B cell (primary cell): Measurements from ENCODE around the gene CHN1. TPM values are rescaled to one million over a fixed set of nuclear protein-coding genes. Genes with fewer than 3 reads are reported as not detected.

Experiments
- ATAC-seq: fragments of 200-7000 bp; cut with Tn5 transposase; one replicate; pipeline ENCODE4 v1.10.0; 2021; ENCODE audit warnings: low read depth, mild to moderate bottlenecking, moderate number of reproducible peaks, moderate library complexity
- CTCF ChIA-PET: fragments of 350-600 bp; sonication (Branson Sonifier 250); formaldehyde crosslinking; loops from one replicate; lab custom pipeline; 2021; ENCODE audit warnings: antibody characterized with exemption, inconsistent platforms; lab: Charles Lee
- POLR2A ChIA-PET: fragments of 350-600 bp; sonication (Branson Sonifier 250); formaldehyde crosslinking; loops from one replicate; lab custom pipeline; 2021; ENCODE audit warnings: antibody characterized with exemption; lab: Charles Lee
- DNase-seq: peaks from one replicate; pipeline ENCODE4 v3.0.0; 2013
- H2AFZ ChIP-seq: 2 replicates; pipeline ENCODE4 v1.6.1; 2012; ENCODE audit warnings: mild to moderate bottlenecking, low read depth, low read length; ENCODE audit not compliant: insufficient read depth, poor library complexity, severe bottlenecking
- H3K27ac ChIP-seq, 2 donors: 1 replicate in 1 of 2; 2 replicates in 1 of 2; pipeline ENCODE4 v1.5.1; 2012 to 2013; ENCODE audit warnings: low read length in 2 of 2, mild to moderate bottlenecking in 2 of 2, moderate library complexity in 1 of 2
- H3K27me3 ChIP-seq, 4 experiments: fragments of 200-600 bp in 1 of 4; sonication (generic) in 1 of 4; replicated peaks in 1 of 4; 1 replicate in 2 of 4; 2 replicates in 2 of 4; pipeline versions ENCODE4 v1.6.1 to v1.7.0; 2013 to 2016; ENCODE audit warnings: low read length in 3 of 4, mild to moderate bottlenecking in 2 of 4, mixed read lengths in 1 of 4, moderate library complexity in 1 of 4; ENCODE audit not compliant: insufficient read depth in 4 of 4, control insufficient read depth in 3 of 4; ENCODE audit errors: control extremely low read depth in 1 of 4
- H3K36me3 ChIP-seq, 2 experiments: replicated peaks in 1 of 2; 1 replicate in 1 of 2; 2 replicates in 1 of 2; pipeline versions ENCODE4 v1.6.1 to v1.7.1; 2013; ENCODE audit warnings: low read length in 1 of 2; ENCODE audit not compliant: insufficient read depth in 2 of 2, control insufficient read depth in 1 of 2; ENCODE audit errors: control extremely low read depth in 1 of 2, extremely low read depth in 1 of 2
- H3K4me1 ChIP-seq, 2 donors: fragments of 200-600 bp in 1 of 2; sonication (generic) in 1 of 2; 1 replicate in 1 of 2; 2 replicates in 1 of 2; pipeline versions ENCODE4 v1.5.1 to v1.6.1; 2013 to 2017; ENCODE audit warnings: low read length in 2 of 2; ENCODE audit not compliant: control insufficient read depth in 2 of 2, insufficient read depth in 2 of 2
- H3K4me2 ChIP-seq: replicated peaks from 2 replicates; pipeline ENCODE3; 2012; ENCODE audit warnings: mild to moderate bottlenecking, low read depth, low read length; ENCODE audit not compliant: poor library complexity, severe bottlenecking
- H3K4me3 ChIP-seq, 5 experiments: fragments of 200-600 bp in 1 of 5; sonication (generic) in 1 of 5; 1 replicate in 3 of 5; 2 replicates in 2 of 5; pipeline versions ENCODE4 v1.5.1 to v1.7.0; 2011 to 2016; ENCODE audit warnings: low read length in 4 of 5, mild to moderate bottlenecking in 4 of 5, low read depth in 2 of 5, control low read depth in 1 of 5, moderate library complexity in 1 of 5; ENCODE audit not compliant: insufficient read depth in 1 of 5; ENCODE audit errors: control extremely low read depth in 1 of 5, extremely low read depth in 1 of 5
- H3K79me2 ChIP-seq: fragments of 200-600 bp; sonication (generic); one replicate; pipeline ENCODE4 v1.6.0; 2016; ENCODE audit warnings: low read length; ENCODE audit not compliant: control insufficient read depth, insufficient read depth
- H3K9ac ChIP-seq: fragments of 200-600 bp; sonication (generic); 2 replicates; pipeline ENCODE4 v1.6.1; 2017; ENCODE audit warnings: mild to moderate bottlenecking, low read length, moderate library complexity
- H3K9me3 ChIP-seq, 3 donors: one replicate each; pipeline versions ENCODE4 v1.6.1 to v1.7.1; 2013; ENCODE audit warnings: low read length in 2 of 3; ENCODE audit not compliant: control insufficient read depth in 2 of 3, insufficient read depth in 1 of 3; ENCODE audit errors: control extremely low read depth in 1 of 3
- H4K20me1 ChIP-seq: 2 replicates; pipeline ENCODE4 v1.6.0; 2012; ENCODE audit warnings: mild to moderate bottlenecking, low read length; ENCODE audit not compliant: insufficient read depth, control insufficient read depth, poor library complexity, severe bottlenecking
- H3K27ac Mint-ChIP-seq: one replicate; pipeline ENCODE4 v1.8.0; 2021; ENCODE audit warnings: mixed read lengths
- H3K27me3 Mint-ChIP-seq: one replicate; pipeline ENCODE4 v1.8.0; 2021; ENCODE audit warnings: mixed read lengths
- H3K4me1 Mint-ChIP-seq: one replicate; pipeline ENCODE4 v1.8.0; 2021; ENCODE audit warnings: mixed read lengths
- H3K4me3 Mint-ChIP-seq: one replicate; pipeline ENCODE4 v1.8.0; 2021; ENCODE audit warnings: mixed read lengths
- H3K9me3 Mint-ChIP-seq: one replicate; pipeline ENCODE4 v1.8.0; 2022; ENCODE audit warnings: mixed read lengths; ENCODE audit not compliant: insufficient read depth
- EZH2 ChIP-seq: IDR thresholded peaks from 2 replicates; pipeline ENCODE4 v1.6.1; 2012; ENCODE audit warnings: borderline replicate concordance, low read depth, mild to moderate bottlenecking, moderate library complexity, low read length; ENCODE audit not compliant: insufficient read depth, poor library complexity, severe bottlenecking
- WGBS: methylation state at CpG from one replicate; pipeline ENCODE4 v1.1.5; 2013; ENCODE audit warnings: missing lambda C conversion rate; ENCODE audit not compliant: insufficient coverage; 5-methylcytosine and 5-hydroxymethylcytosine counted together
- intact Hi-C: fragments of 100-400 bp; cut with micrococcal nuclease; formaldehyde crosslinking; loops from one replicate; pipeline ENCODE4 v1.10.0; 2022
- polyA plus RNA-seq: library from polyadenylated mRNA; depleted of rRNA; stranded (reverse); fragments of >200 nt; gene quantifications from 2 replicates; pipeline ENCODE4 v1.2.3, GENCODE V29; 2012
- total RNA-seq, 2 donors: library from RNA; stranded (reverse); fragments of 120-200 nt in 1 of 2; gene quantifications; 1 replicate in 1 of 2; 2 replicates in 1 of 2; pipeline versions ENCODE4 v1.2.3 to v1.2.4, GENCODE V29; 2013 to 2022
- TF ChIP-seq, protein P1 (sequence below): fragments of 200-600 bp; IDR thresholded peaks from one replicate; pipeline ENCODE4 v1.8.0; 2022; ENCODE audit warnings: antibody characterized with exemption, mild to moderate bottlenecking

The CHN1 gene
- total and polyA plus RNA-seq, 2 donors (not counting 1 experiment from before 2014, with no cell fraction given): 0.79 to 1.4 TPM

DNA sequence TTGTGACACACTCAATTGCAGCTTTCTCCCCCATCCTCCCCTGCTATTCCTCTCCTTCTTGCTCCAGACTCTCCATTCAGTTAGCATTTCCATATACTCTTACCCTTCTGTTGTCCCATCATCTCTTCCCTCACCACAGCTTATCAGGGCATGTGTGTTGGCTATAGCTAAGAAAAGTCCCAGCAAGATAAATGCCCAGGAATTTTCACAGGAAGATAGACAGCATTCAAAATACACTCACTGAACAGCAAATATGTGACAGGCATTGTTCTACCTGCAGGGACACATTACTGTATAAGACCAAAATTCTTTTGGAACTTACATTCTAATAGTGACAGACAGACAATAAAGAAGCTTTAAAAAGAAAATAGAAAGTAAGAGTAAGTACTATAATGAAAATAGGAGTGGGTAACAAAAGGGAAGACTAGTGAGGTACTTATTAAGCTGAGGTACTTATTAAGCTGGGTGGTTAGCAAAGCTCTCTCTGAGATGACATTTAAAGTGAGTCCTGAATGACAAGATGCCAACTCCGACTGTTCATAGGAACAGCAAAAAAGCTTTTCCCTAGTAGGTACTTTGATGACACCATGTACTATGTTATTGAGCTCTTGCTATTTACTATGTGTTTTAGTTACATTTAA lies 86.2 kb downstream of the CHN1 start:
- no peak overlapping the region for H3K4me2 ChIP-seq
- no peak for ATAC-seq
- no peak for TF ChIP-seq EZH2
- TF ChIP-seq, protein P1, sequence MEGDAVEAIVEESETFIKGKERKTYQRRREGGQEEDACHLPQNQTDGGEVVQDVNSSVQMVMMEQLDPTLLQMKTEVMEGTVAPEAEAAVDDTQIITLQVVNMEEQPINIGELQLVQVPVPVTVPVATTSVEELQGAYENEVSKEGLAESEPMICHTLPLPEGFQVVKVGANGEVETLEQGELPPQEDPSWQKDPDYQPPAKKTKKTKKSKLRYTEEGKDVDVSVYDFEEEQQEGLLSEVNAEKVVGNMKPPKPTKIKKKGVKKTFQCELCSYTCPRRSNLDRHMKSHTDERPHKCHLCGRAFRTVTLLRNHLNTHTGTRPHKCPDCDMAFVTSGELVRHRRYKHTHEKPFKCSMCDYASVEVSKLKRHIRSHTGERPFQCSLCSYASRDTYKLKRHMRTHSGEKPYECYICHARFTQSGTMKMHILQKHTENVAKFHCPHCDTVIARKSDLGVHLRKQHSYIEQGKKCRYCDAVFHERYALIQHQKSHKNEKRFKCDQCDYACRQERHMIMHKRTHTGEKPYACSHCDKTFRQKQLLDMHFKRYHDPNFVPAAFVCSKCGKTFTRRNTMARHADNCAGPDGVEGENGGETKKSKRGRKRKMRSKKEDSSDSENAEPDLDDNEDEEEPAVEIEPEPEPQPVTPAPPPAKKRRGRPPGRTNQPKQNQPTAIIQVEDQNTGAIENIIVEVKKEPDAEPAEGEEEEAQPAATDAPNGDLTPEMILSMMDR: no peak
- H3K27ac ChIP-seq: no peak overlapping the region
- H3K27me3 ChIP-seq: no peaks in the 10 kb centered on the region
- Mint-ChIP-seq H3K27me3 (peaks cover 6% of the 10 kb centered on the region), H3K4me3 (no peak overlapping the region), H3K9me3 (no peaks in the 10 kb centered on the region), H3K4me1 (no peaks in the 10 kb centered on the region), H3K27ac (no peak overlapping the region)
- peaks cover 0 to 3% (median 0%) of the 10 kb centered on the region in 3 donors for H3K9me3 ChIP-seq
- no peaks in the 10 kb centered on the region for H3K4me1 ChIP-seq
- intact Hi-C loops: no loop called here
- H3K36me3 ChIP-seq: no peaks in the 10 kb centered on the region
- POLR2A ChIA-PET: no interaction called here
- DNase-seq: no peak
- no peak overlapping the region for H3K9ac ChIP-seq
- H3K79me2 ChIP-seq: no peaks in the 10 kb centered on the region
- H2AFZ ChIP-seq: no peak overlapping the region
- no peaks in the 10 kb centered on the region for H4K20me1 ChIP-seq
- H3K4me3 ChIP-seq: no peak overlapping the region
- no CpG with 5 or more reads among the region's 1 CpG for WGBS
- CTCF ChIA-PET: no interaction called here

DNA sequence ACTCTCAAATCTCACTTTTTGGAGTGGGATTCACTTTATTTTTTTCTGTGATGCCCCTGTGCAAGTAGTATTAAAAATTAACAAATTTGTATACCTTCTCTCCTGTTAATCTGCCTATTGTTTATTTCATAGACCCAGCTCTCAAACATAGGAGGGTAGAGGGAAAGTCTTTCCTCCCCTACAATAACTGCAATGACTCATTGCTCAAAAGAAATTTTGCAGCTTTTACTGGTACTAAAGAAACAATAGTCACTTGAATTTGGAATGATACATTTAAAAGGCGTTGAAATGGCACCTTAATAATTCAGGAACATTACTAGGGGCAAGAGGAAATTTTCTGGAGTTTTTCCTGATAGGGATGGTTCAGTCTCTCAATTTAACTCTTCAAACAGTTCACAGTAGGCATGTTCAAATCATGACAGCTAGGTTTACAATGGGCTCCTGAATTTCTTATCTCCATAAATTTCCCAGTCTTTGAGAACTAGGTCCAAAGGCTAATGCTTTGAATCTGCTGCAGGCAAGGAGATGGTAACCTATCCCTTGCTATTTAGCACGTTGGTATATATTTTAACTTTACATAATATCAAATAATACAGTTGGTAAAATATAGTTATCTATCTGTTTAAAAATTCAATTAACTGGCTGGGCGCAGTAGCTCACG lies 88.8 kb downstream of the CHN1 start:
- intact Hi-C loops: no loop called here
- WGBS: no CpG with 5 or more reads among the region's 4 CpGs
- no peaks in the 10 kb centered on the region for H3K4me1 Mint-ChIP-seq
- no peak overlapping the region for H3K27ac Mint-ChIP-seq
- Histone ChIP-seq H3K4me3 (no peak overlapping the region), H3K4me2 (no peak overlapping the region), H3K27me3 (no peaks in the 10 kb centered on the region), H3K79me2 (no peaks in the 10 kb centered on the region), H2AFZ (no peak overlapping the region), H3K4me1 (no peaks in the 10 kb centered on the region), H3K27ac (no peak overlapping the region), H4K20me1 (no peaks in the 10 kb centered on the region), H3K9ac (no peak overlapping the region), H3K36me3 (no peaks in the 10 kb centered on the region), H3K9me3 (peaks cover 0 to 3% (median 0%) of the 10 kb centered on the region in 3 donors)
- TF ChIP-seq EZH2: no peak
- TF ChIP-seq, protein P1: no peak
- no peak for ATAC-seq
- no peak for DNase-seq
- no peak overlapping the region for H3K4me3 Mint-ChIP-seq
- POLR2A ChIA-PET: interaction anchor here (0.6 kb wide), 1 partner anchor 374 kb away, joined by 3 read pairs; no protein-coding TSS in a partner anchor
- no peaks in the 10 kb centered on the region for H3K9me3 Mint-ChIP-seq
- CTCF ChIA-PET: no interaction called here
- peaks cover 6% of the 10 kb centered on the region for H3K27me3 Mint-ChIP-seq
